NCI-H1930 (cell line): ENCODE measurements around the gene FARP2.
A peak's percentile ranks its signal among the peaks of the same experiment; 100 is the strongest.
"Not testable (repeated sequence)": the region's sequence is repeated elsewhere in the genome, so short reads cannot be mapped to it uniquely, and the experiment has no call there.

Experiments
- DNase-seq, 2 experiments: peaks; one replicate each; lab custom pipeline; 2025; lab: John Stamatoyannopoulos, UW

Gene FARP2

GRCh38 chr2:241505781-241506201 lies 149.7 kb downstream of the FARP2 start:
- no peak for DNase-seq

GRCh38 chr2:241506317-241506716 lies 150.2 kb downstream of the FARP2 start:
- DNase-seq, result not testable (repeated sequence)

- DNase-seq, result no peak
These were observed 150.8 kb downstream of the FARP2 start for GRCh38 chr2:241506793-241507429.

DNA sequence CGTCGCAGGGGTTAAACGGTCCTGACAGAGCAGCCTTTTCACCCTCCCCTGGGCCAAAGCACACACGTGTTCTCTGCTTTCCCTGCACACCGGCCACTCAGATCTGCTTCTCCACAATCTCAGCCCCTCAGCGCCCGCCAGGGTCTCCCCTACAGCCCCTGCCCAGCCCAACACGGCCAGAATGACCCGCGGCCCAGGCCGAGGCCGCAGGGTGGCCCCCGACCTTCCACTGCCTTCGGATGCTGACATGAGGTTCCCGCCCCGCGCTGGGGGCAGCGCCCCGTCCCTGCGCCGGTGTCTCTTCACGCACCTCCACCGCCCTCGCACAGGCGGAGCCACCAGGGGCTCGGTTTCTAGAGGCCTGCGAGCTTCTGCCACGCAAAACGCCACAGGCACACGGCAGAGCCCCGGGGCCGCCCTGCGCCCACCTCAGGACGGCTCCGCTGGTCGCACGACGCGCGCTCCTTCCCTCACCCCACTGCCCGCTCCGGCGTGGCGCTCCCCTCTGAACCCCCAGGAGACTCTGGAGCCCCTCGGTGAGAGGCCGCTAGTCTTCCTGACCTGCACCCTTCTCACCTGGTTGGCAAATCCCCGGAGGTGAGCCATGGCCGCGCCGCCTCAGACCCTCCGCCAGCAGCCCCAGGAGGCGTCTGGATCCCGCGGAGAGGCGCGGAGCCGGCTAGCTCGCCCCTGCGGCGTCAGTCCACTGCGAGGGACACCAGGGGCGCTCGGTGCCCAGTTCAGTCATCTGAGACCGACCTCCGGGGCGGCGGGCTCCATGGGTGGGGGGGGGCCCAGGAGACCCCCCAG lies 151.6 kb downstream of the FARP2 start:
- DNase-seq, result peak; percentile 38 to 42

DNA sequence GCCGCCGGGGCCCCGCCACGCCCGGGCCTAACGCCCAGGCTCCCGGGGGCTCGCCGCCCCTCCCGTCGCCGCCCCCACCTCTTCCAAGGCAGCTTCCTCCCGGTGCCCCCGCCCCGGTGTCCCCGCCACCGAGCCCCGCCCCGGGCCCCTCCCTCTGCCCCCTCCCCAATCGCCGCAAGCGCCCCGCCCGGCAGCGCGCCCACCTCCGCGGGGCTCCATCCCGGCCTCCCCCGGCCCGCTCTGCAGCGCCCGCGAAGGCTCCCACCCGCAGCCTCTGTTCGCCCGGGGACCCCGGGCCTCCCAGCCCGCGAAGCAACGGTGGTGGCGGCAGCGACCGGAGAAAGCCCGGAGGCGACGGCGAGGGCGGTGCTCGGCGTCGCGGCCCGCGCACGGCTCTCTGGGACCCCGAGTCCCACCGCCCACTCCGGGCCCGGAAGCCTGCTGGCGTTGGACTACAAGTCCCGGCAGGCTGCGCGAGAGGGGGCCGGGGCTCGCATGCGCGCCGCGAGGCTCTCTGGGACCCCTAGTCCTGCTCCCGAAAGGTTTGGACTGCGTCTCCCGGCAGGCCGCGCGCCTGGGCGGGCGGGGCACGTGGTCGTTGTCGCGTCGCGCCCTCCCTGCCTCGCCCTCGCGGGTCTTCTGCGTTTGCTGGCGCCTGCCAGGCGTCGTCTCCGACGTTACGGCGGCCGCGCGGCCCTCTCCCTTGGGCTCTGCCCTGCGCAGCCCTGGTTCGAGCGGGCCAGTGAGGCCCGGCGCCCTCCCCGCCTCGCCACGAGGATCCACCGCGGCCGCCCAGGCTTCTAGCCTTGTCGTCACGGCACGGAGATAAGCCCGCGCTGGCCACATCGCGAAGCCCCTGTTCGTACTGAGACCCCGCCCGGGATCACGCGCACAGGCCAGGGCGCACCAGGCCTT lies 152.4 kb downstream of the FARP2 start, which contains the start of gene STK25:
TSS of gene STK25 (minus strand) at position 345 of the 915 bp plus-strand sequence. CDS start 549 bp downstream, outside the sequence.
- DNase-seq, result peak; percentile 96 to 98

DNA sequence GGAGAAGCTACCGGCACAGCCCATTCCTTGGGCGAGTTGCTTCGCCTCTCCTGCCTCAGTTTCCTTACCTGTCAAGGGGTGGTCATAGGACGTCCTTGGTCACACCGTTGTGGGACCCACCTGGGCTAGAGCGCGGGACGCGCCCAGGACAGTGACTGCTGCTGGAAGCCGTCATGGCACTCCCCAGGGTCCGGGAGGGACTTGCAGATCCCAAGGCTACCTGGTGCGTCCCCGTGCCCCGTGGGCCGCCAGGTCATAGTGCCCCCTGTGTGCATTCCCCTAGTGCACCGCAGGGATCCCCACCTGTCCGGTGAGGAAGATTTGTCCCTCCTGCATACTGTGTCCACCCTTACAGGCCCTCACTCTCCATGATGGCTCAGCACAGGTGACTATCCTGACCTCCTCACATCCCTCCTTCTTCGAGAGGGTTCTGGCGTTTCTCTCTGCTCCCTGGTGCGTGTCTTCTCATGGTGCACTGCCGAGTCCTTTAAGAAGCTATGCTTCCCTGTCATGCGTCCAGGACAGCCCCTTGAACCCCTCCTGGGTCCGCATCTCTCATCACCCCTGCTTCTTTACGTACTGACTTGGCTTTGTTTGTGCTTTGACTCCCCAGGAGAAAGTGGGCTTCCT lies 153.2 kb downstream of the FARP2 start:
- DNase-seq, result no peak

DNA sequence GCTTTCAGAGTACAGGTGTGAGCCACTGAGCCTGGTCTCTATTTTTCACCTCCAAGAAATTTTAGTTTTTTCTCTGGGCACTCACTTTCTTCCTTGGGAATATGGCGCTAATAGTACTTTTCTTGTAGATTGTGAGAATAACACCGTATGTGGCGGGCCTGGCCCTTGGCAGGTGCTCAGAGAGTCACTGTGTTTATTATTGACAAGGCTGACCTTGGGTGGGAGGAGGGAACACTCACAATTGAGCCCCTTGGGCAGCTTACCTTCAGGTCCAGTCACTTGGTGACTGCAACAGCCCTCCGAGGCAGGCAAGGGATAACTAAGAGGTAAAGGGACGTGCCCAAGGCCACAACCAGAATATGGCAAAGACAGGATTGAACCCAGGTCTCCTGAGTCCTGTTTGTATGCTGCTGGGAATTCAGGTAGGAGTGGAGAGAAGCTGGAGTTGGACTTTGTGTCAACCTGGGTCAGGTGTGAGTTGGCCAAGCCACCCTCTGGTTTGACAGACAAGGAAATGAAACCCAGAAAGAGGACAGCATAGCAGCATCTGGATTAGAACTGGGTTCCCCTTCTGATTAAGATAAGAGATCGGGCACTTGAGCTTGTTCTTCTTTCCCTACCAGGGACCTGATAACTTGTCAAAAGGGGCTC lies 155.1 kb downstream of the FARP2 start:
- no peak for DNase-seq

DNA sequence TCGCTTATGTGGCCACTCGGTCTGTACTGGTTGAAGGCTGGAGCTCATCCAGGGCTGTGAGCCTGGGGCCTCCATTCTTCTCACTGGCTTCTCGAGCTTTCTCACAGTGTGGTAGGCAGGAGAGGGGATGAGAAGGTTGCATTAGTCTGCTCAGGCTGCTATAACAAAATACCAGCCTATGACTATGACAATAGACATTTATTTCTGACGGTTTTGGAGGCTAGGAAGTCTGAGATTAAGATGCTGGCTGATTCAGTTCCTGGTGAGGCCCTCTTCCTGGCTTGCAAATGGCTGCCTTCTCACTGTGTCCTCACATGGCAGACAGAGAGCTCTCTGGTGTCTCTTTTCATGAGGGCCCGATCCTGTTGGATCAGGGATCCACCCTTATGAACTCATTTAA lies 158.5 kb downstream of the FARP2 start:
- DNase-seq, result no peak

GRCh38 chr2:241514986-241515737 lies 159.1 kb downstream of the FARP2 start:
- no peak for DNase-seq

DNA sequence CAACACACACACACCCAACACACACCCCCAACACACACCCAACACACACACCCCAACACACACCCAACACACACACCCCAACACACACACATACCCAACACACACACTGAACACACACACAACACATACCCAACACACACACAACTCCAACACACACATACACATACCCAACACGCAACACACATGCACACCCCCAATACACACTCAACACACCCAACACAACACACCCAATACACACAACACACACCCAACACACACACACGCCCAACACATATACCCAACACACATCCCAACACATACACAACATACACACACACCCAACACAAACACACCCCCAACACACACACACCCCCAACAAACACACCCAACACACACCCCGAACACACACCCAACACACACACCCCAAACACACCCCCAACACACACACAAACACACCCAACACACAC lies 160.5 kb downstream of the FARP2 start:
- no peak for DNase-seq

DNA sequence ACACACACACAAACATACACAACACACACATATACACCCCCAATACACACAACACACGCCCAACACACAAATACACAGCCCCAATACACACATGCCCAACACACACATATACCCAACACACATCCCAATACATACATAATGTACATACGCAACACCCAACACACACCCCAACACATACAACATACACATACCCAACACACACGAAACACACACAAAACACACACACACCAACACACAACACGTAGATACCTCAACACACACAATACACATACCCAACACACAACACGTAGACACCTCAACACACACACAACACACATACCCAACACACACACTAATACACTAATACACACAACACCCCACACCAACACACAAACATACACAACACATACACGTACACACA lies 161.2 kb downstream of the FARP2 start:
- no peak for DNase-seq

GRCh38 chr2:241519669-241520068 lies 163.6 kb downstream of the FARP2 start:
- DNase-seq, result no peak

- DNase-seq, result no peak
These were observed 166.4 kb downstream of the FARP2 start for GRCh38 chr2:241522477-241522876.

DNA sequence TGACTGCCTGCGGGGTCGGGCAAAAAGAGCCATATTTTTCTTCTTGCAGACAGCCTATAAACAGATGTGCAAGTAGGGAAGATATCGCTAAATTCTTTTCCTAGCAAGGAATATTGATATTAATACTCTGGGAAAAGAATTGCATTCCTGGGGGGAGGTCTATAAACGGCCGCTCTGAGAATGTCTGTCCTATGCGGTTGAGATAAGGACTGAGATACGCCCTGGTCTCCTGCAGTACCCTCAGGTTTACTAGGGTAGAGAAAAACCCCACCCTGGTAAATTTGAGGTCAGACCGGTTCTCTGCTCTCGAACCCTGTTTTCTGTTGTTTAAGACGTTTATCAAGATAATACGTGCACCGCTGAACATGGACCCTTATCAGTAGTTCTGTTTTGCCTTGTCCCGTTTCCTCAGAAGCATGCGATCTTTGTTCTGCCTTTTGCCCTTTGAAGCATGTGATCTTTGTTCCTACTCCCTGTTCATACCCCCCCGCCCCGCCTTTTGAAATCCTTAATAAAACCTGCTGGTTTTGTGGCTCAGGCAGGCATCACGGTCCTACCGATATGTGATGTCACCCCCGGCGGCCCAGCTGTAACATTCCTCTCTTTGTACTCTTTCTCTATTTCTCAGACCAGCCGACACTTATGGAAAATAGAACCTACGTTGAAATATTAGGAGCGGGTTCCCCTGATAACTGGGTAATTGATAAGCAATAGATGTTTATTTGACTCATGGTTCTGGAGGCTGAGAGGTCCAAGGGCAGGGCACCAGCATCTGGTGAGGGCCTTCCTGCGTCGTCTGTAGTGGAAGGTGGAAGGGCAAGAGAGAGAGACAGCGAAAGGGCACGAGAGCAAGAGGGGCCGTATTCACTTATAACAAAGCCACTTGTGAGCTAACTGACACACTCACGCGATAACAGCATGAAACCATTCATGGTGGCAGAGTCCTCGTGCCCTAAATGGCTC lies 170.0 kb downstream of the FARP2 start:
- not testable (repeated sequence) for DNase-seq

DNA sequence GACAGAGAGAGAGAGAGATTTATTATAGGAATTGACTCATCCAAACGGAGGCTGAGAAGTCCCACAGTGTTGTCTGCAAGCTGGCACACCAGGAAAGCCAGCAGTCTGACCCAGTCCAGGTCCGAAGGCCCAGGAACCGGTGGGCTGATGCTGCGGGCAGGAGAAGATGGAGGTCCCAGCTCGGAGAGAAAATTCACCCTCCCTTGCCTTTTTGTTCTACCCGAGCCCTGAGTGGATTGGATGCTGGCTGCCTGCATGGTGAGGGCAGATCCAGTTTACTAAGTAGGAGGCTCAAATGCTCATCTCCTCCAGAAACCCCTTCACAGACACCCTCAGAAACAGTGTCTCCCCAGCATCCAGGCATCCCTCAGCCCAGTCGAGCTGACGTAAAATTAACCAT lies 174.5 kb downstream of the FARP2 start:
- DNase-seq, result no peak

DNA sequence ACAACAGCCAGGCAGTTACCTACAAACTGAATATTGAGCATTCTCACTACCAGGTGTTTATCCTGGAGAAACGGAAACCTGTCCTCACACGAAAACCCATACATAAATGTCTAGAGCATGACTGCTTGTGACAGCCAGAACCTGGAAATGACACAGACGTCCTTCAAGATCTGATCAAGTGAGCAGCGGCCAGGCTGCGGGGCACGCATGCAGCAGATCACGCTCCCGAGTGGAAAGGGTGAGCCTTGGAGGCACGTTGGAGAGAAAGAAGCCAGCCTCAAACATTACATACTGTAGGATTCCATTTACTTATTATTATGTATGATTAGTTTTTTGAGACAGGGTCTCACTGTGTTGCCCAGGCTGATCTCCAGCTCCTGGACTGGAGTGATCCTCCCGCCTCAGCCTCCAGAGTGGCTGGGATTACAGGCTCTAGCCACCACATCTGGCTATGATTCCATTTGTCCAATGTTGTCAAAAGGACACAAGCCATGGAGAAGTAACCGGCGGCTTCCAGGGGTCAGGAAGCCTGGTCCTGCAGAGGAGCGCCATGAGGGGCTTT lies 175.2 kb downstream of the FARP2 start:
- DNase-seq, result no peak

DNA sequence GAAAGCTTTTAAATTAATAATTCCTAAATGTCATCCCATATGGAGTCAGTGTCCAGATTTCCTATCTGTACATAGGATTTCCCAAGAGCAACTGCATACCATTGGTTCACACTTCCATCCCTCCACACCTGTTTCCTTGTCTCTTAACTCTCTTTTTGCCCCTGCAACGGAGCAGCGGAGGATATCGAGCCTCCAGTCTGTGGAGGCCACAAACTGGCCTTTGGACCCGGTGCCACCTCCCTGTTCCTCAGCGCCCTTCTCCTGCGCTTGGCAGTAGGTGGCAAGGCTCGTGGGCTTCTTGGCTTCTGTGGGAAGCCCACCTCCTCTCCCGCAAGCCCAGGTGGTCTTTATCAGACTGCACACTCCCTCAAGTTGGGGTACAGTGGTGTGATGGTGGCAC lies 176.1 kb downstream of the FARP2 start:
- no peak for DNase-seq

DNA sequence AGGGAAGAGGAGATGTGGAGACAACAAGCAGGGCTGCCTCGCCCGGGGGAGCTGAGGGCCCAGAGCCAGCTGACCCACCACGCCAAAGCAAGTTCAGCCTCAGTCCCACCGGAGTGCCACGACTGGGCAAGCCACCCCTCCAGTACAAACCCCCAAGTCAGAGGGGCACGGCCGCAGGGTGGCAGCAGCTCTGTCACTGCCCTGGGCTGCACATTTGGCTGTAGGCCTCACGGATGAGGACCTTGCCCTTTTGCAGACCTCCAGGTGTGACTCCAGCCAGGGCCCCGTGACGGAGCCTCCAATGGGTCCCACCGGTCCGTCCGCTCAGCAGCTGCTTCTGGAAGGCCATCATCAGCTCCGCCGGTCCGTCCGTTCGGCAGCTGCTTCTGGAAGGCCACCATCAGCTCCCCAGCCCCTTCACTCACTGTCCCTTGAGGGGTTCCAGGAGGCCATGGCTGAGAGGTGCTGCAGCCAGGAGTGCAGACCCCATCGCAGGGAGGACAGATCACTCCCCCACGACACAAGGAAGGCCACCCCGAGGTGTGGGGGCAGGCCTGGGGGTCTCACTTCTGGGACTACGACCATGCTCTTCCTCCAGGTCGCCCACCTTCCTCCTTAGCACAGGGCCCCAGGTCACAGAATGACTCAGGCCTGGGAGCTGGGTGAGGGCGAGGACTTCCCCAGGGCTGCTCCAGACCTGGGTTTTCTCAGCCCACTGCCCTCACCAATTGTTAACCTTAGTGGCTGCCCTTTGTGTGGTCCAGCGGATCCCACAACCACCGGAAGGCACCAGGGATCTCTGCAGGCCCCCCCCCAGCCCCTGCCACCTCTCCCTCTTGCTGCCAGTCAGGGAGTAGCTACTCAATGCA lies 176.9 kb downstream of the FARP2 start:
- no peak for DNase-seq
